Osteoblast (primary cell): ENCODE data around the gene HOXC13. TPM values are rescaled to one million over a fixed set of nuclear protein-coding genes. Genes with fewer than 3 reads are reported as not detected.

ENCODE experiments used
- DNase-seq: peaks from one replicate; pipeline ENCODE4 v3.0.0; 2011; ENCODE audit warnings: low spot score, mixed read lengths; ENCODE audit not compliant: insufficient read length; ENCODE audit errors: missing footprints
- H2AFZ ChIP-seq: 2 replicates; pipeline ENCODE4 v1.6.0; 2011; ENCODE audit warnings: mild to moderate bottlenecking, low read length
- H3K27ac ChIP-seq: 2 replicates; pipeline ENCODE4 v1.5.1; 2011; ENCODE audit warnings: mild to moderate bottlenecking, low read depth, low read length, moderate library complexity
- H3K27me3 ChIP-seq: 2 replicates; pipeline ENCODE4 v1.6.0; 2012; ENCODE audit warnings: mild to moderate bottlenecking, control low read depth, inconsistent platforms, low read length, moderate library complexity; ENCODE audit not compliant: insufficient read depth
- H3K36me3 ChIP-seq: 2 replicates; pipeline ENCODE4 v1.5.1; 2011; ENCODE audit warnings: mild to moderate bottlenecking, low read length, control low read depth, moderate library complexity; ENCODE audit not compliant: insufficient read depth
- H3K4me1 ChIP-seq: 2 replicates; pipeline ENCODE4 v1.5.1; 2011; ENCODE audit warnings: mild to moderate bottlenecking, low read length, control low read depth, moderate library complexity; ENCODE audit not compliant: insufficient read depth
- H3K4me2 ChIP-seq: 2 replicates; pipeline ENCODE4 v1.6.0; 2011; ENCODE audit warnings: mild to moderate bottlenecking, low read length; ENCODE audit not compliant: insufficient read depth
- H3K4me3 ChIP-seq: fragments of 200-600 bp; sonication (generic); 3 replicates; pipeline ENCODE4 v1.5.1; 2012; ENCODE audit warnings: mild to moderate bottlenecking, low read length, inconsistent platforms; ENCODE audit not compliant: insufficient read depth
- H3K79me2 ChIP-seq: 2 replicates; pipeline ENCODE4 v1.6.0; 2012; ENCODE audit warnings: mild to moderate bottlenecking, low read length, control low read depth, inconsistent platforms; ENCODE audit not compliant: insufficient read depth
- H3K9me3 ChIP-seq: 2 replicates; pipeline ENCODE4 v1.5.1; 2011; ENCODE audit warnings: low read depth, low read length, control low read depth
- H4K20me1 ChIP-seq: 2 replicates; pipeline ENCODE4 v1.6.0; 2012; ENCODE audit warnings: mild to moderate bottlenecking, low read length, control low read depth; ENCODE audit not compliant: insufficient read depth
- CTCF ChIP-seq: IDR thresholded peaks from 2 replicates; pipeline ENCODE4 v1.5.1; 2011; ENCODE audit warnings: mild to moderate bottlenecking, low read depth, low read length, moderate library complexity; ENCODE audit errors: extremely low read depth
- total RNA-seq: library from RNA; depleted of rRNA; stranded (reverse); fragments of >200 nt; gene quantifications from 2 replicates; pipeline ENCODE4 v1.2.3, GENCODE V29; 2012

Gene HOXC13
- total RNA-seq, 1 donor = not detected

GRCh38 chr12:53955036-53955775 lies 16.6 kb downstream of the HOXC13 start:
- peak; percentile 73 for DNase-seq
- Histone ChIP-seq H3K79me2 (no peaks in the 10 kb centered on the region), H3K27ac (no peak overlapping the region), H4K20me1 (no peaks in the 10 kb centered on the region), H3K4me2 (no peak overlapping the region), H3K4me1 (no peaks in the 10 kb centered on the region), H3K27me3 (peaks cover 100% of the 10 kb centered on the region), H3K36me3 (no peaks in the 10 kb centered on the region), H3K4me3 (no peak overlapping the region), H2AFZ (no peak overlapping the region), H3K9me3 (no peaks in the 10 kb centered on the region)
- no peak for TF ChIP-seq CTCF

- Histone ChIP-seq H3K9me3 (no peaks in the 10 kb centered on the region), H4K20me1 (no peaks in the 10 kb centered on the region), H3K4me2 (no peak overlapping the region), H2AFZ (no peak overlapping the region), H3K36me3 (no peaks in the 10 kb centered on the region), H3K27me3 (peaks cover 100% of the 10 kb centered on the region), H3K4me1 (no peaks in the 10 kb centered on the region), H3K4me3 (no peak overlapping the region), H3K27ac (no peak overlapping the region), H3K79me2 (no peaks in the 10 kb centered on the region)
- peak; percentile 73 for DNase-seq
- no peak for TF ChIP-seq CTCF
Measured at GRCh38 chr12:53955776-53956250, 17.2 kb downstream of the HOXC13 start.

GRCh38 chr12:53956251-53956887 lies 17.7 kb downstream of the HOXC13 start:
- DNase-seq = peak; percentile 80
- no peaks in the 10 kb centered on the region for H3K79me2 ChIP-seq
- H4K20me1 ChIP-seq = no peaks in the 10 kb centered on the region
- H3K4me1 ChIP-seq = no peaks in the 10 kb centered on the region
- H3K9me3 ChIP-seq = no peaks in the 10 kb centered on the region
- H2AFZ ChIP-seq = no peak overlapping the region
- H3K27me3 ChIP-seq = peaks cover 100% of the 10 kb centered on the region
- no peak overlapping the region for H3K4me3 ChIP-seq
- H3K4me2 ChIP-seq = no peak overlapping the region
- H3K36me3 ChIP-seq = no peaks in the 10 kb centered on the region
- H3K27ac ChIP-seq = no peak overlapping the region
- no peak for TF ChIP-seq CTCF

- peak; percentile 80 for DNase-seq
- H2AFZ ChIP-seq = no peak overlapping the region
- no peaks in the 10 kb centered on the region for H3K36me3 ChIP-seq
- no peak overlapping the region for H3K27ac ChIP-seq
- H3K4me2 ChIP-seq = no peak overlapping the region
- no peaks in the 10 kb centered on the region for H3K79me2 ChIP-seq
- H3K9me3 ChIP-seq = no peaks in the 10 kb centered on the region
- no peaks in the 10 kb centered on the region for H4K20me1 ChIP-seq
- H3K4me1 ChIP-seq = no peaks in the 10 kb centered on the region
- no peak for TF ChIP-seq CTCF
- peaks cover 100% of the 10 kb centered on the region for H3K27me3 ChIP-seq
- H3K4me3 ChIP-seq = no peak overlapping the region
Measured at GRCh38 chr12:53956914-53957536, 18.4 kb downstream of the HOXC13 start.
